B cell (primary cell): ENCODE data around the gene TMEM50B.

Source experiments
- EZH2 ChIP-seq: IDR thresholded peaks from 2 replicates; pipeline ENCODE4 v1.6.1; 2012; ENCODE audit warnings: borderline replicate concordance, low read depth, mild to moderate bottlenecking, moderate library complexity, low read length; ENCODE audit not compliant: insufficient read depth, poor library complexity, severe bottlenecking
- TF ChIP-seq, protein P1 (sequence below): fragments of 200-600 bp; IDR thresholded peaks from one replicate; pipeline ENCODE4 v1.8.0; 2022; ENCODE audit warnings: antibody characterized with exemption, mild to moderate bottlenecking

DNA sequence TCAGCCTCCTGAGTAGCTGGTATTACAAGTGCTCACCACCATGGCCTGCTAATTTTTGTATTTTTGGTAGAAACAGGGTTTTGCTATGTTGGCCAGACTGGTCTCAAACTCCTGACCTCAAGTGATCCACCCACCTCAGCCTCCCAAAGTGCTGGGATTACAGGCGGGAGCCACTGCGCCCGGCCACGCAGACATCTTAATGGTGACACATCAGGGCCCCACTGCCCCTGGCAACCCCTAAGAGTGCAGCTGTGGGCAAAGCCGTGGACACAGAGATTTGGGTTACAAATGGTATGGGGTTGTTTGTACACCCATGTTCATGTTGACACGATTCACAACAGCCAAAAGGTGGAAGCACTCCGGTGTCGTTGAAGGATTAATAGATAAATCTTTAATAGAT lies 46.8 kb downstream of the TMEM50B start:
- TF ChIP-seq, protein P1, sequence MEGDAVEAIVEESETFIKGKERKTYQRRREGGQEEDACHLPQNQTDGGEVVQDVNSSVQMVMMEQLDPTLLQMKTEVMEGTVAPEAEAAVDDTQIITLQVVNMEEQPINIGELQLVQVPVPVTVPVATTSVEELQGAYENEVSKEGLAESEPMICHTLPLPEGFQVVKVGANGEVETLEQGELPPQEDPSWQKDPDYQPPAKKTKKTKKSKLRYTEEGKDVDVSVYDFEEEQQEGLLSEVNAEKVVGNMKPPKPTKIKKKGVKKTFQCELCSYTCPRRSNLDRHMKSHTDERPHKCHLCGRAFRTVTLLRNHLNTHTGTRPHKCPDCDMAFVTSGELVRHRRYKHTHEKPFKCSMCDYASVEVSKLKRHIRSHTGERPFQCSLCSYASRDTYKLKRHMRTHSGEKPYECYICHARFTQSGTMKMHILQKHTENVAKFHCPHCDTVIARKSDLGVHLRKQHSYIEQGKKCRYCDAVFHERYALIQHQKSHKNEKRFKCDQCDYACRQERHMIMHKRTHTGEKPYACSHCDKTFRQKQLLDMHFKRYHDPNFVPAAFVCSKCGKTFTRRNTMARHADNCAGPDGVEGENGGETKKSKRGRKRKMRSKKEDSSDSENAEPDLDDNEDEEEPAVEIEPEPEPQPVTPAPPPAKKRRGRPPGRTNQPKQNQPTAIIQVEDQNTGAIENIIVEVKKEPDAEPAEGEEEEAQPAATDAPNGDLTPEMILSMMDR = no peak
- TF ChIP-seq EZH2 = no peak
